ENCODE data around the gene FBXO45. TPM values are rescaled to one million over a fixed set of nuclear protein-coding genes. Genes with fewer than 3 reads are reported as not detected.
"Not testable (repeated sequence)": the region's sequence is repeated elsewhere in the genome, so short reads cannot be mapped to it uniquely, and the experiment has no call there.

The FBXO45 gene
- total and polyA plus RNA-seq, 2 donors (not counting 1 experiment from before 2014, with no cell fraction given), result 0.98 to 4.7 TPM

GRCh38 chr3:196590279-196590678, 21.8 kb downstream of the FBXO45 start:
- Histone ChIP-seq H3K9ac (ENCODE audit: low read length) (no peak overlapping the region), H3K9me3 (ENCODE audit: control extremely low read depth in 1 of 3, control insufficient read depth in 2 of 3, insufficient read depth in 1 of 3, low read length in 2 of 3) (no peaks in the 10 kb centered on the region), H3K79me2 (ENCODE audit: control insufficient read depth, insufficient read depth, low read length) (no peaks in the 10 kb centered on the region), H3K36me3 (replicated peaks in 1 of 2; ENCODE audit: control extremely low read depth in 1 of 2, control insufficient read depth in 1 of 2, extremely low read depth in 1 of 2, insufficient read depth in 2 of 2, low read length in 1 of 2) (peaks cover 0 to 5% of the 10 kb centered on the region in 2 experiments), H3K4me3 (ENCODE audit: control extremely low read depth in 1 of 5, extremely low read depth in 1 of 5, insufficient read depth in 1 of 5, low read depth in 2 of 5, low read length in 4 of 5) (no peak overlapping the region), H3K27ac (ENCODE audit: low read length in 2 of 2) (no peak overlapping the region), H4K20me1 (ENCODE audit: control insufficient read depth, insufficient read depth, low read length, poor library complexity, severe bottlenecking) (no peaks in the 10 kb centered on the region), H3K4me2 (replicated peaks; ENCODE audit: low read depth, low read length, poor library complexity, severe bottlenecking) (no peak overlapping the region), H3K27me3 (replicated peaks in 1 of 4; ENCODE audit: control extremely low read depth in 1 of 4, control insufficient read depth in 3 of 4, insufficient read depth in 4 of 4, low read length in 3 of 4) (no peaks in the 10 kb centered on the region), H2AFZ (ENCODE audit: insufficient read depth, low read depth, low read length, poor library complexity, severe bottlenecking) (no peak overlapping the region), H3K4me1 (ENCODE audit: control insufficient read depth in 2 of 2, insufficient read depth in 2 of 2, low read length in 2 of 2) (no peaks in the 10 kb centered on the region)
- ChIA-PET POLR2A (no interaction called here), CTCF (interaction anchor here (1.0 to 1.9 kb wide), 2 partner anchors 14 to 18 kb away, joined by 3 to 11 read pairs; no protein-coding TSS in a partner anchor)
- ATAC-seq (ENCODE audit: low read depth) (no peak), DNase-seq (no peak)
- no peaks in the 10 kb centered on the region for H3K4me1 Mint-ChIP-seq
- no peaks in the 10 kb centered on the region for H3K9me3 Mint-ChIP-seq (ENCODE audit: insufficient read depth)
- WGBS (ENCODE audit: insufficient coverage), result 86% methylated on average over 4 of the region's 5 CpGs
- no peak overlapping the region for H3K27ac Mint-ChIP-seq
- TF ChIP-seq EZH2 (IDR thresholded peaks at IDR 0.05; ENCODE audit: borderline replicate concordance, insufficient read depth, low read depth, low read length, poor library complexity, severe bottlenecking), result no peak
- TF ChIP-seq CTCF (IDR thresholded peaks at IDR 0.05), result no peak
- no peak overlapping the region for H3K4me3 Mint-ChIP-seq
- intact Hi-C loops (cut with micrococcal nuclease), result no loop called here
- peaks cover 4% of the 10 kb centered on the region for H3K27me3 Mint-ChIP-seq

GRCh38 chr3:196596355-196596754, 27.9 kb downstream of the FBXO45 start:
- Histone ChIP-seq H4K20me1 (ENCODE audit: control insufficient read depth, insufficient read depth, low read length, poor library complexity, severe bottlenecking) (no peaks in the 10 kb centered on the region), H3K4me2 (replicated peaks; ENCODE audit: low read depth, low read length, poor library complexity, severe bottlenecking) (no peak overlapping the region), H3K4me3 (ENCODE audit: control extremely low read depth in 1 of 5, extremely low read depth in 1 of 5, insufficient read depth in 1 of 5, low read depth in 2 of 5, low read length in 4 of 5) (no peak overlapping the region), H2AFZ (ENCODE audit: insufficient read depth, low read depth, low read length, poor library complexity, severe bottlenecking) (no peak overlapping the region), H3K36me3 (replicated peaks in 1 of 2; ENCODE audit: control extremely low read depth in 1 of 2, control insufficient read depth in 1 of 2, extremely low read depth in 1 of 2, insufficient read depth in 2 of 2, low read length in 1 of 2) (no peaks in the 10 kb centered on the region), H3K9me3 (ENCODE audit: control extremely low read depth in 1 of 3, control insufficient read depth in 2 of 3, insufficient read depth in 1 of 3, low read length in 2 of 3) (no peaks in the 10 kb centered on the region), H3K4me1 (ENCODE audit: control insufficient read depth in 2 of 2, insufficient read depth in 2 of 2, low read length in 2 of 2) (peaks cover 0 to 3% of the 10 kb centered on the region in 2 donors), H3K79me2 (ENCODE audit: control insufficient read depth, insufficient read depth, low read length) (no peaks in the 10 kb centered on the region), H3K9ac (ENCODE audit: low read length) (no peak overlapping the region), H3K27me3 (replicated peaks in 1 of 4; ENCODE audit: control extremely low read depth in 1 of 4, control insufficient read depth in 3 of 4, insufficient read depth in 4 of 4, low read length in 3 of 4) (peaks cover 0 to 4% (median 2%) of the 10 kb centered on the region in 4 experiments), H3K27ac (ENCODE audit: low read length in 2 of 2) (no peak overlapping the region)
- TF ChIP-seq CTCF (IDR thresholded peaks at IDR 0.05), result no peak
- no peak for TF ChIP-seq EZH2 (IDR thresholded peaks at IDR 0.05; ENCODE audit: borderline replicate concordance, insufficient read depth, low read depth, low read length, poor library complexity, severe bottlenecking)
- ChIA-PET POLR2A (interaction anchor here (0.6 kb wide), 1 partner anchor 257 kb away, joined by 3 read pairs; no protein-coding TSS in a partner anchor), CTCF (interaction anchor here (0.6 to 1.1 kb wide), 2 partner anchors 110 to 115 kb away, joined by 3 read pairs; no protein-coding TSS in a partner anchor)
- no peaks in the 10 kb centered on the region for H3K9me3 Mint-ChIP-seq (ENCODE audit: insufficient read depth)
- peaks cover 9% of the 10 kb centered on the region for H3K4me1 Mint-ChIP-seq
- ATAC-seq (ENCODE audit: low read depth) (no peak), DNase-seq (no peak)
- H3K4me3 Mint-ChIP-seq, result no peak overlapping the region
- intact Hi-C loops (cut with micrococcal nuclease), result no loop called here
- 67% methylated on average over 3 of the region's 5 CpGs for WGBS (ENCODE audit: insufficient coverage)
- H3K27me3 Mint-ChIP-seq, result peaks cover 16% of the 10 kb centered on the region
- H3K27ac Mint-ChIP-seq, result no peak overlapping the region

GRCh38 chr3:196597971-196598733, 29.7 kb downstream of the FBXO45 start:
- H3K79me2 ChIP-seq (ENCODE audit: control insufficient read depth, insufficient read depth, low read length); H3K27ac ChIP-seq (ENCODE audit: low read length in 2 of 2); H3K9me3 ChIP-seq (ENCODE audit: control extremely low read depth in 1 of 3, control insufficient read depth in 2 of 3, insufficient read depth in 1 of 3, low read length in 2 of 3); H3K4me1 ChIP-seq (ENCODE audit: control insufficient read depth in 2 of 2, insufficient read depth in 2 of 2, low read length in 2 of 2); intact Hi-C loops (cut with micrococcal nuclease); H3K27me3 ChIP-seq (replicated peaks in 1 of 4; ENCODE audit: control extremely low read depth in 1 of 4, control insufficient read depth in 3 of 4, insufficient read depth in 4 of 4, low read length in 3 of 4); H3K4me1 Mint-ChIP-seq; H3K9ac ChIP-seq (ENCODE audit: low read length); DNase-seq; H4K20me1 ChIP-seq (ENCODE audit: control insufficient read depth, insufficient read depth, low read length, poor library complexity, severe bottlenecking); H3K36me3 ChIP-seq (replicated peaks in 1 of 2; ENCODE audit: control extremely low read depth in 1 of 2, control insufficient read depth in 1 of 2, extremely low read depth in 1 of 2, insufficient read depth in 2 of 2, low read length in 1 of 2); H3K27ac Mint-ChIP-seq; H3K9me3 Mint-ChIP-seq (ENCODE audit: insufficient read depth): not testable (repeated sequence)
- Mint-ChIP-seq H3K4me3 (peak overlapping the region; percentile 78), H3K27me3 (peaks cover 16% of the 10 kb centered on the region)
- Histone ChIP-seq H2AFZ (ENCODE audit: insufficient read depth, low read depth, low read length, poor library complexity, severe bottlenecking) (peak overlapping the region; percentile 72), H3K4me3 (ENCODE audit: control extremely low read depth in 1 of 5, extremely low read depth in 1 of 5, insufficient read depth in 1 of 5, low read depth in 2 of 5, low read length in 4 of 5) (peak overlapping the region; percentile 10 to 40 (median 35)), H3K4me2 (replicated peaks; ENCODE audit: low read depth, low read length, poor library complexity, severe bottlenecking) (peak overlapping the region; percentile 56)
- 44% methylated on average over 19 of the region's 25 CpGs for WGBS (ENCODE audit: insufficient coverage)
- ATAC-seq (ENCODE audit: low read depth), result peak; percentile 28
- POLR2A ChIA-PET, result interaction anchor here (0.6 kb wide), 1 partner anchor 463 kb away, joined by 5 read pairs; no protein-coding TSS in a partner anchor
- CTCF ChIA-PET, result interaction anchor here (0.9 kb wide), 2 partner anchors 11 to 96 kb away, joined by 3 read pairs; no protein-coding TSS in a partner anchor
